GM18519 (cell line): Measurements from ENCODE around the gene DUSP9.

Experiments
- ATAC-seq: cut with Tn5 transposase; IDR thresholded peaks from one replicate; pipeline ENCODE4 v1.9.1; 2021; ENCODE audit warnings: mild to moderate bottlenecking, moderate library complexity; ENCODE audit not compliant: unreplicated experiment, low FRiP score

DUSP9 gene

DNA sequence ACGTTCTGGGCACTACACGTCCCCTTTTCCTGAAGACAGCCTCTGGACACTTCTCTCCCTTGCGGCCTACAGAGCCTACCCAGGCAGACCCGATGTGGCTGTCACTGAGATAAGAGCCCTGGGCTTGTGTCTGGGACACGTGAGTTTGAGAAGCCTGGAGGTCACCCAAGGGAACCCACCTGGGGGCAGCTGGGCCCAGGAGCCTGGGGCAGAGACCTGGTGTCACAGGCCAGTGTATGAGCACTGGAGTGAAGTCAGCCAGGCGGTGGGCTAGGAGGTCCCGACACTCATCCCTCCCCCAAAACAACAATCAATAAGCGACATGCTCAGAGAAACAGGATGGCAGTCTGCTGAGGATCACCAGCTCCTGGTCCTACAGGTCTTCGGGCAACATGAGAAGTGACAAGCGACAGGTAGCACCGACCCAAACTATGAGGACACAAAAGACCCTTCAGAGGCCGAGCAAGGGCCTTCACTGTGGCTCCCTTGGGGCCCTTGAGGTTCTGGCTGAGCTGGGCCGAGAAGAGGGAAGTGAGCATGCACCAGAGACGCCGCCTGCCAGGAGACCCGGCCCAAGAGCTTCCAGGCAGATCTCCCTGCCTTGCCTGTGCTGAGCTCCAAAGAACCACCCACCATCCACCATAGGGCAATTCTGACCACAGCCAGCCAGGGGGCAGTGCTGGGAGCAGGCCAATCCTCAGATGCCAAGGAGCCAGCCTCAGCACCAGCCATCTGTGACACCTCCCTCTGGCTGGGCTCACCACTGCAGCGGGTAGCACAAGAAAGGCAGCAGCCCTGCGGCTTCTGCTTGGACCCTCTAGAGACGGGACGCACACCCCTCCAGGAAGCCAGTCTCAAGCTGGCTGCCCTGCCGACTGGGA, 11.0 kb upstream of the DUSP9 start:
- ATAC-seq, result no peak

DNA sequence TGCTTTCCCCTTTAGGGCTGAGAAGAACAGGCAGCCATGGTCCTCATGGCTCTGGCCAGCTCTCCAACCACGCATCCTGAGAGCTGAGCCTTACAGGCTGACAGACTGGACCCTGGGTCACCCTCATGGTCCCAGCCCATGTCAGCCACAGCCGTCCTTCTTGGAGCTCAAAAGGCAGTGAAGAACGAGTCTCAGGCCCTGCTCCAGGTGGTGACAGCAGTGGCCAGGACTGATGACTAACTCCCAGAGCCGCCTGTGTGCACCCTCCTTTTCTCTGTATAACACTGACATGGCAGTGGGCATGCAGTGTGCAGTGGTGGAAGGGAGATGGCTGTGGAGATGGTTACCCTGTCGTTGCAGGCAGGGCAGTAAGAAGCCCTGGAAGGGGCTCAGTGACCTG, 10.3 kb upstream of the DUSP9 start:
- ATAC-seq, result no peak

DNA sequence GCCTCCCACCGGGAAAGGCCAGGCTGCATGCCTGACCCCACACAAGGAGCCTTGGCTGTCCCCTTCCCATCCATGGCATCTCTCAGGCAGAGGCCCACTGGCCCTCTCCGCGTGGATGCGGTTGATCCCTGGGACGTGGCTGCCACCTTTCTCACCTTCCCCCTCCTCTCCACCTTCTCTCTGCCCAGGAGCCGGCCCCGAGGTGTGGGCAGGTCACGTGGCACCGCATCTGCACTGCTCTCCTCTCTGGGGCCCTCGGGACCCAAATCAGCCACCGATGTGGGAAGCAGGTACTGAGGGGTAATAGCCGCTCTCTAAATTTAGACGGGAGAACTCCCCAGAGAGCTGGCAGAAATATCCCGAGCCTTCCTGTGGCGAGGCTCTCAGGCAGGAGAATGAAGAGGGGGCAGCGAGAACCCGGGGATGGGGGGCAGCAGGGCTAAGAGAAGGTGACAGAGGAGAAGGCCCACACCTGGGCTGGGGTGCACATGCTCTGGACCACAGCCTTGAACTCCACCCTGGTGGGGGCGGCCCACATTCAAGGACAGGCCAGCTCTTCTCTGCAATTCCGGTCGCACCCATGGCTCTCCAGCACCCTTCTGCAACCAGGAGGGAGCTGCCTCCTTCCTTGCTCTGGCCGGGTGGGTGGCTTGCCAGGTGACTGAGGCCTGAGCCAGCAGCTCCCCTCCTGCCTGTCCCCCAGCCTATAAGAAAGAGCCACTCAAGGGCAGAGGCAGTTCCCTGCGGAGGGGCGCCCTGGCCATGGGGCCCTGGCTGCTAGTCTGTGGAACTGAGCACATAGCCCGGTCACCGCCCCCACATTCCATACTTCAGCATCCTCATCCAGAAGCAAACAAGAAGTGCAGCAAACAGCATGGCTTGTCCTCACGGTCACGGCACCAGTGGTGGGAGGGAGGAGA, 9.6 kb upstream of the DUSP9 start:
- no peak for ATAC-seq

DNA sequence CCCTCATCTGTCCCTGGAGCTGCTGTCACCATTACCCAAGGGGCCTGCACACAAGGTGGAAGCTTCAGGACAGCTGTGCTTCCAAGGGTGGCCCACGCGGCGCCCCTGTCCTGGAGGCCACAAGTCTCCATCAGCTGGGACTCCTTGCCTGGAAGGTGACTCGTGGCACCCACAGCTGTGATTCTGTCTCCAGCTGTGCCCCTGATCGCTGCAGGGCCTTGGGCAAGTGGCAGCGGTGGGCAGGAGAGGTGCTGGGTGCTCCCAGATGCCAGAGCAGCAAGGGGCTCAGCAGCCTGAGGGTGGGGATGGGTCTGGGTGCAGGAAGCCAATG, 9.0 kb upstream of the DUSP9 start:
- ATAC-seq, result no peak

DNA sequence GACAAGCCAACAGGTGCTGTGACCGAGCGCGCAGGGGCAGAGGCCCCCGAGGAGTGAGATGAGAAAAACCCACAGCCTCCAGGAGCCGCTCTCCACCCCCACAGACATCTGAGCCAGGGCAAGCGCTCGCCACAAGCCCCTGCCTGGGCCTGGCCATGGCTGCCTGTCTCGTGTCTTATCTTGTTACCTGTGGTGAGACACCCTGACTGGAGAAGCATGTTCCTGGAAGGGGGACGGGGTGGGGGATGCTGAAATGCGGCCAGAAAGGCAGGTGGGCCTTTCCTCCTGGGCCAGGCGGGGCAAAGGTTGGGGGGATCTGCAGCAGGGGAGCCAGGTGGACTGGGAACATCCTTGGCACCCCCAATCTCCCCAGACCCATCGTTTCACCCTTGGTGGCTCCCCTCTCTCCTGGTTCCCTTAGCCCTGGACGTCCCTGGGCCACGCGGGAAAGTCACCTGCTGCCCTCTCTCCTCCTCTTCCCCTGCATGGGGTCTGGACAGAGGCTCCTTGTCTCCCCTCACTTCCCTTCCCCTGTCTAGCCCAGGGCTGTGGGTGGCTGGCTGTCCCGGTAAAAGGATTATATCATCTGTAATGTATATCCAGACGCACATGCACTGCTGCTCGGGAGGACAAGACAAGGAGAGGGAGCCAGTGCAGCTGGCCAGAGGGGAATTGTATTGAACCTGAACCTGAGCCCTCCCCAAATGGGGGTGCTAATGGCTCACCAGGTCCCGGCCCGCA, 8.4 kb upstream of the DUSP9 start:
- no peak for ATAC-seq

- no peak for ATAC-seq
Observed at GRCh38 chrX:153639177-153640044, 7.6 kb upstream of the DUSP9 start.

- ATAC-seq, result no peak
Observed at GRCh38 chrX:153640045-153640686, 6.8 kb upstream of the DUSP9 start.

DNA sequence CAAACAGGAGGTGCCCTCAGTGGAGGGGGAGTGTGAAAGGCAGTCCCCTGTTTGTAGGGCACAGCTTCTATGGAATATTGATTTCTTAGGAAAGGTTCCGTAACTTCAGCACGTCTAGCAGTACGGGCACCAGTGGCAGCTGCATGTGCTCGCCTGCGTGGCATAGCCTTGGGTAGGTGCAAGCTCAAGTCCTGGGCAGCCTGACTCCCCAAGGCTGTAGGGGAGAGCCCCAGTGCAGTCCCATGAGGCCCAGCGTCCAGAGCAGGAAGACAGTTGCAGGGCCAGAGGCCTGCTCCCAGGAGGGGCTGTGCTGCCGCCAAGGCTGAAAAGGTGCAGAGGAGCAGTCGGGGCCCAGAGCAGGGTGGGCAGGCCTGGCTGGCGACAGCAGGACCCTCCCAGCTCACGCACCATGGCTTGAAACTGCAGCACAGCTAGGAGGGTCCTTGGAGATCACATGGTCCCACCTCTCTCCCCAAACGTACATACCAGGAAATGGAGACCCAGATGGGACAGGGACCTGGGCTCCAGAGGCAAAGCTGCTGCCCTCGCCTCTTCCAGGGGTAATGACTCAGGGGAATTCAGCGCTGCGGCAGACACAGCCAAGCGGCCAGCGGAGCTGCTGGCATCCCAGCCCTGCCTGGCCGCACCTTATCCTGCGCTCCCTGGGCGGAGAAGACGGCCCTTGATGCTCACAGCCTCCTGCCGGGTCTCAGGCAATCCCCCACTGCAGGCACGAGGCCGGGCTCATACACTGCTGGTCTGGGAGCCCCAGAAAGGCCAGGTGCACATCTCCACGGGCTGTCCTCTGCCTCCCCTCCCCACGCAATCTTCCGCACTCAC, 6.0 kb upstream of the DUSP9 start:
- no peak for ATAC-seq

DNA sequence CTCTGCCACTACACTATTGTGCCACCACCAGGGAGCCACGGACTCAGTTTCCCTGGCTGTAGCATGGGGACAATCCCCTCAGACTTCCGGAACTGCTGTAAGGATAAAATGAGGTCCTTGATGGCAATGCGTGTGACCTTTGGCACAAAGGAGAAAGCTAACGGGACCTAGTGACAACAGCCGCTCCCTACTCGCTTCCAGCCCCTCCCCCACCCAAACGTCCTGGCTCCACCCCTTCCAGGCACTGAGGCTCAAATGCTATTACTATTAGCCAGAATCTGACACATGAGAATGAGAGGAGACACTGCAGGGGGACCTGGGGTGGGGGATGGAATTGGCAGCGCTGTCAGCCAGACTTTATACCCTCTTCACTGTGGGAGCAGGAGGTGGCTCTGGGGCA, 5.4 kb upstream of the DUSP9 start:
- ATAC-seq, result no peak

- ATAC-seq, result no peak
Observed at GRCh38 chrX:153642051-153642654, 4.8 kb upstream of the DUSP9 start.

DNA sequence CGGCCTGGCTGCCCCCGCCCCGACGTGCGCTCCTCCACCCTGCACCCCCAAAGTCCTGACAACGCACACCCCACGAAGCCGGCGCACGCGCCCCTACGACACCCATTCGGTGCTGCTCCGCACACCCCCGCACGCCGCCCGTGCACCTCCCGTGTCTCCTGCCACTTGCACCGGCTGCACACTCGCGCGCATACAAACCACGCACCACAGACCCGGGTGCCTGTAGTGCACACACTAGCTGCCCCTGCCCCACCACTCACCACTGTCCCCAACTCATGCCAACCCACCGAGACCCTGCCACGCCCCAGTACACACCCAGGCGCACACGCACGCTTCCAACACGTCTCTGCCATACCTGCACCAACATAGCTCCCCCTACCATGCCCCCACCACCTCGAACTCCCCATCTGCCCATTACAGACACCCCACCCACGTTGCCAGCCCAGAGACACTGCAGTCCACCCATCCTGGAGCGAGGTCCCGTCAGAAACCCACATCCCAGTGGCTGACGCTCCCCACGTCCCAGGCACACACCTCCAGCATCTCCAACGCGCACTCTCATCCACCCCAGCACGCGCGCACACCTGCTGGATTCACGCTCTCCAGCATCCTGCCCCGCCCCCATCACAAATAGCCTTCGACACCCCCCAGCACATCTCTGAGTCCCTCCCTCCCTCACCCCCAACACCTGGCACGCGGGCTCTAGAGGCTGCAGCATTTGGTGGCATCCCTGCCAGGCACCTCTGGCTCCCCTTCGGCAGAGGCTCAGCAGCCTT, 4.2 kb upstream of the DUSP9 start:
- ATAC-seq, result no peak

- ATAC-seq, result no peak
Observed at GRCh38 chrX:153643431-153644351, 3.3 kb upstream of the DUSP9 start.

DNA sequence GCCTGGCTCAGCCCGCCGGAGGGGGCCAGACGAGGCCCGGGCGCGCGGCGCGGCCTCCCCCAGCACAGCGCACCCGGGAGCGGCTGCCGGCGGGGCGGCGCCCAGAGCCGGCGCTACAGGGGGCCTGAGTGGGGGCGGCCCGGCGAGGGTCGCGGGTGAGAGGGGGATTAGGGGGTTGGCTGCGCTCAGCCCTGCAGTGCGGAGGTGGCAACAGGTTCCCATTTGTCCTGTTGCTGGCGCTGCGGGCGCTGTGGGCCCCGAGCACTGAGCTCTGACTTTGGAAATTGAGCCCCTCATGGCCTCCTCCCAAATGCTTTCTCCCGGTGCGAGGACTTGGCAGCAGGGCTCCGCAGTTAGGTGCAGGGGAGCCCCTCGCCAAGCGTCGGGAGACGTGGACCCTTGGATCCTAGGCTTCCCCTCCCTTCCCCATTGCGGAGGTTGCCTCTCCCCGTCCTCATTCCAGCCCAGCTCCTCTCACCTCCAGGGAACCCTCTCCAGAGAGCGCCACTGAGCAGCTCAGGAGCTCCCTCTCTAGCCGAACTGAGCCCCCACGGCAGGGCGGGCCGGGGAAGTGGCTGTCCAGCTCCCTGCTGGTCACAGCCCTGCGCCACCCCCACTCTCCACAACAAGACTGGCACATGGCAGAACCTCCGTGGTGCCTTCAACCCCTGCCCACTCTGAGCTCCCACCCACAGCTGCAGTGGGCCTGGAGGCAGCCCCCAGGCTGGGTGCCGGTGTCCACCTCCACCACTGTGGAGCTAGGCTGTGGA, 2.5 kb upstream of the DUSP9 start:
- no peak for ATAC-seq

DNA sequence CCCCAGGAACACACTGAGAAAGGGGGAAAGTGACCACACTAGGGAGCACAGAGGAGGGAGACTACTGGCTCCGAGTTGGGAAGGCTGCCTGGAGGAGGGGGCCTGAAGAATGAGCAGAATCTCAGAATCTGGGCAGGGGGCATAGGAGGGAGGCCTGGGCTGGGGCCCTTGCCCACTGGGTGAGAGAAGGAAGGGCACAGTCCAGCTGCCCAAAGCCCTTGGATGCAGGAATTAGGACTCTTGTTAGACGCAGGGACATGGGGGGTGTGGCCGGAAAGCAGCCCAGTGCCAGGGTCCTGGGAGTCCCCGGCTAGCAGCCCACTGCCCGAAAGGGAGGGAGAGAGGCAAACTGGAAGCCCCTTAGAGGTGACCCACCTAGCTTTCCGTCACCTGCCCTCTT, 1.9 kb upstream of the DUSP9 start:
- ATAC-seq, result no peak

DNA sequence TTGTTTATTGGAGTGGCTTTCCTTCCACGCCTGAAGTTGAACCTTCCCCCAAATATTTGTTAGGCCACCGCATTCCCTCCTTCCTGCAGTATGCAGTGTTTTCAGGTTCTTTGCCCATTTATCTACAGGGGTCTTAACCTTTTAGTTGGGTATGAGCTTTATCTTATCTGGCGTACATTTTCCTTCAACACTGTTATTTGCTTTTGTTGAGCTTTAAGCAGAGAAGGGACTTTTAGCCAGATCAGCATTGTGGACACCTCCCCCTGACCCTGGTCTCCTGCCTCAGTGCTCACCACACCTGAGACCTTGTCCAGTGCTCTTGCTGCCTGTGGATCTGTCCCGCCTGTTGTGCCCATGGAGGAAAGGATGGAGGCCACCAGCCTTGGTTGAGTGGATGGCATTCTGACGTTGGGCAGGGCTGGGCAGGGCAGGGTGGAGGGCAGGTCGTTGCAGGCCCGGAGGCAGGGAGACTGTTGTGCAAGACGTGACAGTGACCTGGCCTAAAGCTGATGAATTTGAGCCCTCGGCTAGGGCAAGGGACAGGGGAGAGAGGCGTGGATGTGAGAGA, 998 bp upstream of the DUSP9 start:
- ATAC-seq, result no peak
